HG03039 (cell line): ENCODE results near the gene SART1.
"Not testable (repeated sequence)": the region's sequence is repeated elsewhere in the genome, so short reads cannot be mapped to it uniquely, and the experiment has no call there.

Source experiments
- ATAC-seq: cut with Tn5 transposase; IDR thresholded peaks from one replicate; pipeline ENCODE4 v1.9.1; 2021; ENCODE audit warnings: mild to moderate bottlenecking, moderate library complexity; ENCODE audit not compliant: unreplicated experiment

The SART1 gene

DNA sequence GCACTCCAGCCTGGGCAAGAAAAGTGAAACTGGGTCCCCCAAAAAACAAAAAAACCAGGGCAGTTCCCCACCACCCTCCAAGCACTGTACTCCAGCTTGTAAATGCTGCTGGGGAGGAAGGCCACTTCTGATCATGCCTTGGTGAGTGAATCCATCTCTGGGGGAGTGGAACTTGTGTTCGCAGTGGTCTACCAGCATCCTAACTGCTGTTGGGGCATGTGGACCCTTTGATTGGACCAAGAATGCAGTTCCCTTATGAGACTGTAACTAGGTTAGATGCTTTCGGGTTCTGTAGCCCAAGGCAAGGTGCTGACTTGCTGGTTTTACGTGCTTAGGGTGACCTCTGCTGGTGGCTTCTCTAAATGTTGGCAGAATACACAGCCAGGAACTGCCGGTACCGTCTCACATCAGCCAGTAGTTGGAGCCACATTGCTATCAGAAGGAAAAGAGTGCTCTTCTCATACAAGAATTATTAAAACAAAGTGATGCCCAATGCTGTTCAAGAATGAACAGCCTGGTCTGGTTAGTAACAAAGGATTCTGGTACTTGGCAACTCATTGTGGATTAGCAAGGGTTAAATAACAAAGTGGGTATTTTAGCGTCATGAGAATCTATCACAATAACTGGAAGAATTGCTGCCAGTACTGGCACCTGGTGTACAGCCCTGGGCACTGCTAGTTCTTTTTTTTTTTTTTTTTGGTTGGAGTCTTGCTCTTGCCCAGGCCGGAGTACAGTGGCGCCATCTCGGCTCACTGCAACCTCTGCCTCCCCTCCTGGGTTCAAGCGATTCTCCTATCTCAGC, 27.5 kb downstream of the SART1 start:
- peak; percentile 69 for ATAC-seq

DNA sequence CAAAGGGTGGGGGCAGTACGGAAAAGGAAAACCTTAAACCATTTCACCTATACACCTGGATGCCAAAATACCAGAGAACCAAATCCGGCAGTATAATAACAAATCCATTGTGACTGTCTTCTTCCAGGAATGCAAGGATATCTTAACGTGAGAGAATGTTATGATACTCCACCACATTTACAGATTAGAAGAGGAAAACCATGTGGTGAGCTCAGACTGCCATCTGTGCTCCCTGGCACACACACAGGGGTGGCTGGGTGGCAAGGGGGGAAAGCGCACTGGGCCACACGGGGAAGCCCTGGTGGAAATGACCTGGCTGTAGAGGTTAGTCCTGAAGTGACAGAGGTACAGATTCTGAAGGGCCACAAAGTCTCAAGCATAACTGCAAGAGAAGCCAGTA, 30.5 kb downstream of the SART1 start:
- no peak for ATAC-seq

DNA sequence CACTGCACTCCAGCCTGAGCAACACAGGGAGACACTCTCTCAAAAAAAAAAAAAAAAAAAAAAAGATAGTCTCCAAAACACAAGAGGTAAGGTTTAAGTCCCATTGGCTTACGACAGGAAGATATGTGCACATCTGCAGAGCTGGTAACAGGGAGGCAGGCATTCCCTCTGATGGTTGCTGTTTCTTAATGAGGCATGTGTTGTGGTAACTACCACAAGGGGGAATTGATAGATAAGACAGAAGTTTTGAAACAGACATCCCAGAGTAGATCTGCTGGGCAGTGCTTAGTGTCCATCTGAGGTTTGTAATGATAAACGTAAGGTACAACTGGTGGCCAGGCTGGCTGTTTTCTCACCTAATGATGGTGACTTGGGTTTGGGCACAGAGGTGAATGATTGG, 35.8 kb downstream of the SART1 start:
- no peak for ATAC-seq

DNA sequence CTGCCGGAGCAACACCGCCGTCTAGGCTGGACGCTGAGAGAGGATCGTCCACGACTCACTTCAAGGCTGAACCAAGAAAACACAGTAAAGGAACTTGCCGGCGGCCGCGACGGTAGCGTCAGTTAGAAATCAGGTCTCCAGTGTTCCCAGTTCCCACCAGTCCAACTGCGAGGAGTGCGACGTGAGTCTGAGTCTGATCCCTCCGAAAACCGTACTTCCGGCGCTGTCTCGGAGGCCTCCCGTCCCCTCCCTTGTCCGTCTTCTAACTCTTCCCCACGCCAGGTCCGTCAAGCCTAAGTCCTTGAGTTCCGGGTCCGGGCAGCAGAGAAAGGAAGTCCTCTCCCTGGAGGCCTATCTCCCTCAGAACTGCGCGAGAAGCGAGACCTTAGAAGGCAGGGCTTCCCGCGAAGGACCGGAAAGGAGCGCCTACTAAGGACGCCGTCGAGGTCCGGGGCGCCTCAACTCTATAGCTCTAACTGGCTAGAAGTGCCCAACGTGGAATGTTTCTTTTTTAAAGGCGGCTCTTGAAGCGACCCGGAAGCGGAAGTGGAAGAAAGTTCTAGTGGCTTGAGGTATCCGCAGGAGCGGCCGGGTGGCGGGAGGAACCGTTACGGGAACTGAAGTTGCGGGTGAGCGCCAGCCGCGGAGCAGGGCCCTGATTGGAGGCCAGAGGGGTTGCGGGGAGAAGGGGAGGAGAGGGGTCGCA, 40.6 kb downstream of the SART1 start, which contains the start of the genes BANF1 and EIF1AD:
BANF1 (plus strand) TSS at position 562 of the 706 bp plus-strand sequence. CDS start 748 bp downstream, outside the sequence.
EIF1AD (minus strand) TSS at position 216 of the 706 bp plus-strand sequence. CDS start 1,768 bp downstream, outside the sequence.
- ATAC-seq, result peak; percentile 59

DNA sequence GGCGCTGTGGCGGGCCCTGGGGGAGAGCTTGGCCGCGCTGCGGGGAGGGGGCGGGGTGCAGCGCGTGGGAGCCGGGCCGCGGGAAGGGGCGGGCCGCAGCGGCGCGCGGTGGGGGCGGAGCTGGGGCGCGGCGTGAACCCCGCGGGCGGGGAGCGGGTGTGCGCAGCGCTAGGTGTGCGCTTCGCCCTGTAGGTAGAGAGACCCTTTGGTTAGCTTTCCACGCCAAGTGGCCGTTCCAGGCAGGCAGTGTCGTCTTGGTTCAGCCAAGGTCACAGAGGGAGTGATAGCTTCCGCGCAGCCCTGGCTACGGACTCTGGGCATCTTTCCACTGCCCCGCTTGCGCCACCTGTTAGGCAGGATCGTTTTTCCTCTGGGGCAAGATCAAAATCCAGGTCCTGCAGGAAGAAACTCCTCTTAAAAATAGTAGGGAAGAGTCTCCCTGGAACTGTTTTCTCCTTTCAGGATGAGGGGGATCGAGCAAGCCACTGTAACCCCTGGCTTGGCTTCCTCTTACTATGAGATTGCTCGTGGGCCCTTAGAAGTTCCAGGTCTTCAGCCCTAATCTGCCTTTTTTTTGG, 41.2 kb downstream of the SART1 start:
- ATAC-seq, result peak; percentile 48

DNA sequence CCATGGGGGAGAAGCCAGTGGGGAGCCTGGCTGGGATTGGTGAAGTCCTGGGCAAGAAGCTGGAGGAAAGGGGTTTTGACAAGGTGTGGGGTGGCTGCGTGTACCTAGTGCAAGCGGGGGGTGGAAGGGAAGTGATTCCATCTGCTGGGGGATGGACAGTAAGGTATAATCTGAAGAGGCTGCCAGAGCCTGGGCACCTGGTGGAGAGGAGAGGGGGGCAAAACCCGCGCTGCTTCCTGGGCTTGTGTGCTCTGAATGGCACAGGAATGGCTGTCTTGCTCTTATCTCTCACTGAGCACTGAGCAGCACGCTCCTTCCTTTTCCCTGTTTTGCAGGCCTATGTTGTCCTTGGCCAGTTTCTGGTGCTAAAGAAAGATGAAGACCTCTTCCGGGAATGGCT, 41.8 kb downstream of the SART1 start:
- ATAC-seq, result no peak

DNA sequence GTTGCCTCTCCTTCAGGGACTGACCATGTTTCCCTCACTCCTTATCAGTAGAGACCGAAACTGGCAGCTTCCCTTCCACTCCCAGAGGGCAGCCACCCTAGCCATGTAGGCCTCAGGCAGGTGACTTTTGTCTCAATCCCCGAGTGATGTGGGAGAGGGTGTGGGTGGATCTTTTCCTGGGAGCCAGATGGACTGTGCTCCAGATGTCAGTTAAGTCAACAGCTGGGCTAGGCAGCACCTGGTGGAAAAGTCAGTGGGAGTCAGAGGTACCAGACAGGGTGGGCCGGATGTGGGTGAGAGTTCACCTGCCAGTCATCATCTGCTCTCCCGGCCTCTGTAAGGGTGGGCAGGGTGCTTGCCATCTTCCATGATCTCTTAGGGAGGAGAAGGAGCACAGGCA, 42.7 kb downstream of the SART1 start:
- no peak for ATAC-seq

DNA sequence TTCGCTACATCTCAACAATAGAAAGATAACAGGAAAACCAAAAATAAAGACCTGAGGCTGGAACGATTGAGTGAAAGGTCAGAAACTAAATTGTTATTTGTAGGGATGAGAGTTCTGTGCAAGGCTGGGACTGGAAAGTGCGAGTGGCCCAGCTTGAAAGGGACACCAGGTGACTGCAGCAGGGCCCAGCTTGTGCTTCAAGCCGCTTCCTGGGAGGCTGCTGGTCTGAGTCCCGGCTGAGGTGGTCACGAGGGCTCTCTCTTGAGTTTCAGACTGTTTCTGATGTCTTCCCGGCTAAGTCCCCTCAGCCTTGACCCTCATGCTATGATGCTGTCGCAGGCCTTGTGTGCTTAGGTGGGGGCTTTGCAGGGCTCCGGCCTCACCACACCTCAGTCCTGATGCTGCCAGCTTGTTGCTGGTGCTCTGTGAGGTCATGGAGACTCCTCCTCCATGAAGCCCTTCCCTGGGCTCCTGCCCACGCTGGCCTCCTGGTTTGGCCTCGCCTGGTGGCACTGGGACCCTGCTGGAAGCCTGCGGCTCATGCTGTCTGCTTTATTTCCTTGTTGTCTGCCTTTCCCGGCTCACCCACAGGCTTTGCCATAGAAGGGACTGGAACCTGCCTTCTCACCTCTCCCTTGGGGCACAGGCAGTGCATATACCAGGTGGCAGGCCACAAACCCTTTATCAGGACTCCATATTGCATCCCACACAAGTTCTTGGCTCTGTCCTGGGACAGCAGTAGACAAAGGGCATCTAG, 44.8 kb downstream of the SART1 start:
- no peak for ATAC-seq

DNA sequence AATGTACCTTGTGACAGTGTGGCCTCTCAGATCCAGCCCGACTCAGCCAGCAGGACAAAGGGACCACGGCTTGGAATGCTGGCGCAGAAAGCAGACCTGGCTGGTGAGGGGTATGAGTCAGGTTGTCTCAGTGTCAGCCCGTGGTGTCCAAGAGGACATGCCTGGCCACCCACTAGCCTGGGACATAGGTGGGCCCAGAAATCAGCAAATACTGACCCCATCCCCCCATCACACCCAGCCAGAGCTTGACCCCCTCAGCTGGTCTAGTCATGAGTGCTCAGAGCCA, 45.3 kb downstream of the SART1 start:
- no peak for ATAC-seq

DNA sequence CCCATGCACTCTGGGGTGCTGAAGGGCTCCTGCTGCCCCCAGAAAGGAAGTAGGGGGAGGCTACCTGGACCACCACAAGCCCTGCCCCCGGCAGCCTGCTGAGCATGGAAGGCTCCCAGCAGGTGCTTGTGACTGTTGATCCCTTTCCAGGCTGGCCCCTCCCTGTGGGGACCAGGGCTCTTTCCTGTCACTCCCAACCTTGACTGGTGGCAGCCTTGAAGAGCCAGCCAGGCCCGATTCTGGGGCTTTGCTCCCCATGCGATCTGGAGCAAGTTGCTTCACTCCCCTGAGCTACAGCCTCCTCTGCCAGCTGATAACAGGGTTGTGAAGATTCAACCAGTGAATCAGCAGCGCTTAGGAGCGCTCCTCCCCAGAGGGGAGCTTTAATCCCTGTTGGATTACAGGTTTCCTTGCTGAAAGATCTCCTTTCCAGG, 45.7 kb downstream of the SART1 start:
- no peak for ATAC-seq

DNA sequence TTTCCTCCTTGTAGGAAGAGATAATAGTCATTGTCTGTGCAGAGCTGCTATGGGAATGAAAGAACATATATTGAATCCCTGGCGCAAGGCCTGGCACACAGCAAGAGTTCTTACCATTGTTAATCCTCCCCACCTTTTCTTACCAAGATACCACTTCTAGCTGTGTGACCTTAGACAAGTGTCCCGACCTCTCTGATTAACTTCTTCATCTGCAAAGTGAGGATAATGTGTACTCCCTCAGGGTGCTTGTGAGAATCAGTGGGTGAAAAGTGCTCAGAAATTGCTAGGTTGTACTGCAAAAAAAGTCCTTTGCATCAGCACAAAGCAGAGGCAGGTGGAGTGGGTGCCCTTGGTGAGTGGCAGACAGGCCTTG, 46.5 kb downstream of the SART1 start:
- ATAC-seq, result no peak

DNA sequence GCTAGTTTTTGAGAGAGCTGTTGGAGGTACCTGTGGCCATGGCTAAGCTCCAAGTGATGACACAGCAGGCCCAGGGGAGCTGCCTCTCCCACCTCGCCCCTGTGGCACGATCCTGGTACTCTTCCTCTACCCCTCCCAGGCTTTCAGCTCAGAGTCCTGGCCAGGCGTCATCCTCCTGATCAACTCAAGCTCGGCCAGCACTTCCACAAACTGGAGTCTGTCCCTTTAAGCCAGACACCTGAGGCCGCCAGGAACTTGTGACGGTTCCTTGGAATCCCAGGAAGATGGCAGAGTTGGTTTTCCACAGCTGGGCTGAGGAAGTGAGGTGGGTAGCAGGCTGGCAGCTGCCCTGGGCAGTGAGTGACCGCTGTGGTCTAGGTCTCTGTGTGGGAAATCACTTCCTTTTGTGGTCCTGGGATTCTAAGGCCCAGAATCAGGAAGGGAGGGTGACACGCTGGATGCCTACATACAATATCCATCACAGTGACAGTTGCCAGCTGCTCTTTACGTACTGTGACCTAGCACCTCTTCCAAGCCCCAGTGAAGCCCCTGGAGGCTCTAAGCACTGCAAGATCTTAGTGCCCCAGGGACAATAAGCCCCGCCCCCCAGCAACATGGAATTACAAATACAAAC, 47.1 kb downstream of the SART1 start:
- ATAC-seq, result no peak

DNA sequence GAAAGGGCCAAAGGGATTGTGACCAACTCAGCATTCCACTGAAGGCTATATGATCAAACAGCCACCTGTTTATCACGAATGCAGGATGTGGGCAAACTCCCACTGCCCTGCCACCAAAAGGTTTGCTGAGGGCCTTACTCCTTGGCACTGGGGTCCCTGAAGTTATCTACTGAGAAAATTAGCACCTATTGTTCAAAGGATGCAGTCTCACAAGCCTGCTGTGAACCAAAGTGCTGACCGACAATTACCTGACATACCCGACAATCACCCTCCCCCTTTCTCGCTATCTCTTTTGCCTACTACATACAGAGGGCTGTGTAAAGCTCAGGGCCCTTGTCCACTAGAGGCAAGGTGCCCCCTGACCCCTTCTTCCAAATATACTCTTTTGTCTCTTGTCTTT, 48.5 kb downstream of the SART1 start:
- ATAC-seq, result not testable (repeated sequence)

DNA sequence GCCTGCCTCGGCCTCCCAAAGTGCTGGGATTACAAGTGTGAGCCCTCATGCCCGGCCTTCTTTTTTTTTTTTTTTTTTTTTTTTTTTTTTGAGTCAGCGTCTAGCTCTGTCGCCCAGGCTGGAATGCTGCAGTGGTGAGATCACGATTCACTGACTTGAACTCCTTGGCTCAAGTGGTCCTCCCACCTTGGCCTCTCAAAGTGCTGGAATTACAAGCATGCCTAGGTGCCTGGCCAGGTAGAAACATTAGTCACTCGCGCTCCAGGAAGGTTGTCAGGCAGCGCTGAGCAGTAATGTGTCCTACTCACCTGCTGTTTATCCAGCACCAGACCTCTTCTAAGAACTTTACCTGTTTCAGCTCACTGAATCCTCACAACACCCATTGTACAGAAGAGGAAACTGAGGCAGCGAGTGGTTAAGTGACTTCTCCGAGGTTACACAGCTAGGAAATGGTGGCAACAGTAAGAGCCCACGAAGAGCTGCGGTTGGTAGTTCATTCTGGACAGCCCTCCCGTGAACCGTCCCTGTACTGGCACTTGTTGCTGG, 49.8 kb downstream of the SART1 start:
- ATAC-seq, result no peak

DNA sequence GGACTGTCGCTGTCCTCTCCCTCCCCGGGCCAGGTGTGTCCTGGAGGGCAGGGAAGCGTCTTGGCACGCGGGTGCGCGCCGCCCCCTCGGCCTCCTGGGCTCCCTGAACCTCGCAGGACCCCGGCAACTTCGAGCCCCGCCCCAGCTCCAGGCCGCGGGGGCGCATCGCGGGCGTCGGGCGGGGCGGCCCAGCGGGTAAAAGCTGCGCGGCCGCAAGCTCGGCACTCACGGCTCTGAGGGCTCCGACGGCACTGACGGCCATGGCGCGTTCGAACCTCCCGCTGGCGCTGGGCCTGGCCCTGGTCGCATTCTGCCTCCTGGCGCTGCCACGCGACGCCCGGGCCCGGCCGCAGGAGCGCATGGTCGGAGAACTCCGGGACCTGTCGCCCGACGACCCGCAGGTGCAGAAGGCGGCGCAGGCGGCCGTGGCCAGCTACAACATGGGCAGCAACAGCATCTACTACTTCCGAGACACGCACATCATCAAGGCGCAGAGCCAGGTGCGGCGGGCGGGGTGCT, 50.3 kb downstream of the SART1 start, which contains the start of gene CST6:
CST6 (plus strand) TSS at position 224 of the 519 bp plus-strand sequence; CDS start at position 261, 37 bp downstream.
- no peak for ATAC-seq

DNA sequence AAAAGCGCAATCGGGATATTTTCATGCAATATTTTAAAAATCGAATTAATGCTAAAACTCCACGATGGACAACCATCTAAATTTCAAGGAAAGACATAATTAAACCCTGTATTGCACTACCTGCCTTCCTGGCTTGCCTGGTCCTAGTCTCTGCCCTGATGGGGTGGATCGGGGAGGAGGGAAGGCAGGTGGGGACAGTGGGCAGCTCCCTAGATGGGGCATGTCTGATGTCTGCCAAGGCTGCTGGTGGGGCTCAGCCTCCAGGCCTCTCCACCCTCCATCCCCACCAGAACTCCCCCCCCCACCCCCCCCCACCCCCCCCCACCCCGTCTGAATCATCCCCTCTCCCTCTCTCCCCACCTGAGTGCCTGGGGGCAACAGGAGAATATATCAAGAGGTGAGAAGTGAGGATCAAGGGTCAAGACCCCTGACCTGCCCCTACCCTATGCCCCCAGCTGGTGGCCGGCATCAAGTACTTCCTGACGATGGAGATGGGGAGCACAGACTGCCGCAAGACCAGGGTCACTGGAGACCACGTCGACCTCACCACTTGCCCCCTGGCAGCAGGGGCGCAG, 50.9 kb downstream of the SART1 start:
- no peak for ATAC-seq

DNA sequence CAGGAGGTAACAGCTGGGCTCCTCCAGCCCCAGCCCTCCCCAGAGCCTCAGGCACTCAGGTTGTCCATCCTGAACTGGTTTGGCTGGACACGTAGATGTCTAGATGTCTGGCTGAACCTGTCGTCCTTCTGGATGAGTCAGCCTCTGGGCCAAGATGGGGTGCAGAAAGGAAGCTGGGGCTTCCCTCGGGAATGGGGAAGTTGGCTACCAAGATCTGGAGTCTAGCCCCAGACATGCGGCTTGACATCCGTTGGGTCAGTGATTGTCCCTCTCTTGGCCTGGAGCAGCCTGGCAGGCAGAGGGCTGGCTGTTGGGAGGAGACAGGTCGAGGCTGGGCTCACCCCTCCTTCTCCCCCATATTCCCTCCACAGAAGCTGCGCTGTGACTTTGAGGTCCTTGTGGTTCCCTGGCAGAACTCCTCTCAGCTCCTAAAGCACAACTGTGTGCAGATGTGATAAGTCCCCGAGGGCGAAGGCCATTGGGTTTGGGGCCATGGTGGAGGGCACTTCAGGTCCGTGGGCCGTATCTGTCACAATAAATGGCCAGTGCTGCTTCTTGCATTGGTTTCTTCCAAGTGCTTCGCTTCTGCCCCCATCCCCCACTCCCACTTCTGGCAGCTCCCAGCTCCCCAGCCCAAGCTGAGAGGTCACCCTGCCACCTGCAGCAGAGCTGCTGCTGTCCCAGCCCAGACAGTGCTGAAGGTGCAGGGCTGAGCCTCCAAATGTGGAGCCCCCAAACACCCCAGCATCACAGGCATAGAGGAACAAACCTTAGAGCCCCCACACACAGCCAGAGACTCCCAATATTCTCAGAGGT, 51.6 kb downstream of the SART1 start:
- ATAC-seq, result no peak

DNA sequence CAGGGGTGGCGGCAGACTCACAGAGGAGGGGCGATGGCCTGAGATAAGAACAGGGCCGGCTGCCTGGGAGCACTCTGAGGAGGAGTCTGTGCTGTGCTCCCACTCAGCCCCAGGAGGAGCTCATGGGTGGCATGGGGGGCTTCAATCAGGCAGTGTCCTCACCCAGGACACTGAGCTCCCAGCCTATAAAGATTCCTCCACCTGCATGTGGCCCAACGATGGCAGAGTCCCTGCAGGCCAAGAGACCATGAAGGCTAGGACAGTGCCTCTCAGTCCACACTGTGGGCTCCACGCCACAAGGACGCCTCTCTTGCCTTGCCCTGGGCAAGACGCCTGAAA, 52.2 kb downstream of the SART1 start:
- ATAC-seq, result no peak

DNA sequence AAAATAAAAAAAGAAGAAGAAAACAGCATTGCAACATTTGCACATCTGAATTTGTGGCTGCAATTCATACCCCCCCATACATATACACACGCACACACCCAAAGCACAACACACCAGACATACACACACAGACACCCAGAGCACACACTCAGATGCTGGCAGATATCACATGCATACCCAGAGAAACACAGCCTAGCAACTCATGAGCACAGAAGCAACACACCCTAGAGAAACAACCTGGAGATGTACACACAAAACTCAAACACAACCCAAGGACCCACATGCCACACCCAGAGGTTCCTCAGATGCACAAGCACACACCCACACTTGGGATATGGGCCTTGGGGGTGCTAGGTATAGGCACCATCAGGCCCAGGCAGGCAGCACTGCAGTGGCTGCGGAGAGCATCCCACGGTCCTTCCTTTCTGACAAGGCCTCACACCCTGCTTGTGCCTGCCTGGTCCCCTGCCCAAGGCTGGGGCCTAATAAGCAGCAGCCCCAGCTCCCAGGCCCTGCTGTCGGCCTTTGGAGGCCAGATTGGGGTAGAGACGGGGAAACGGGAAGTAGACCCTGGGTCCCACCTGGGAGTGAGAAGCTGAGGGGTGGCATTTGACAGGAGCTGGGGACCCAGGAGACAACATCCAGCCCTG, 53.4 kb downstream of the SART1 start:
- no peak for ATAC-seq
